GM12874 (cell line): ENCODE data around the gene EPHB2.

Experiments used
- TF ChIP-seq, protein P1 (sequence below): IDR thresholded peaks from 2 replicates; pipeline ENCODE4 v1.5.1; 2011; ENCODE audit warnings: low read depth, mild to moderate bottlenecking, control low read depth, low read length, moderate library complexity; ENCODE audit not compliant: insufficient read depth

EPHB2 gene

DNA sequence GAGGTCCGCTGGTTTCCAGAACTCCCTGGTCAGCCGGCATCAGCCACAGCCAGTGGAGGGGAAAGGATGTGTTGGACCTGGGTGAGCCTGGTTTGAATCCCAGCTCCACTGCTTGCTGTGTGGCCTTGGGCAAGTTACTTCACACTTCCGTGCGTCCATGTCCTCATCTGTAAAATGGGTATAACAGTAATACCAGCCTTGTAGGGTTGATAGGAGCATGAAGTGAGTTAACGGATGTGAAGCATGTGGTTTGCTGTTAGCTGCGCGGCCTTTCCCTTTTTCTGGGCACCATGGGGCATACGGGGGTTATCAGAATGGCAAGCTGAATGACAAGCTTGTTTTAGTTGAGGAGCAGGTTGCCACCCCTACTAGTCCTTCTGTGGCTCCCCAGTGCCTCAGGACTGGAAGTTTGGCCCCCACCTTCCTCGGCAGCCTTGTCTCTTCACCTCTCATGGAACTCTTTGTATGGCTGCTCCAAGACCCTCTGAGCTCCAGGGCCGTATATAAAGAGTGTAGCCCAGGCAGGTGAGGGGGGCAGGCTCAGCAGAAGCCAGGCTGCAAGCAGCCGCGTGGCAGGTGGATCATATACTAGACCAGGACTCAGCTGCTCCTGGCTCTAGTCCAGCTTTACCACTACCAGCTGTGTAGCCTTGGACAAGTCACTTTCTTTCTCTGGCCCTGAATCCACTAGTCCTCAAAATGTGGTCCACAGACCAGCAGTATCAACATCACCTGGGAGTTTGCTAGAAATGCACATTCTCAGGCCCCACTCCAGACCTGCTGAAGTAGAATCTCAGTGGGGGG, 166.7 kb downstream of the EPHB2 start:
- TF ChIP-seq, protein P1, sequence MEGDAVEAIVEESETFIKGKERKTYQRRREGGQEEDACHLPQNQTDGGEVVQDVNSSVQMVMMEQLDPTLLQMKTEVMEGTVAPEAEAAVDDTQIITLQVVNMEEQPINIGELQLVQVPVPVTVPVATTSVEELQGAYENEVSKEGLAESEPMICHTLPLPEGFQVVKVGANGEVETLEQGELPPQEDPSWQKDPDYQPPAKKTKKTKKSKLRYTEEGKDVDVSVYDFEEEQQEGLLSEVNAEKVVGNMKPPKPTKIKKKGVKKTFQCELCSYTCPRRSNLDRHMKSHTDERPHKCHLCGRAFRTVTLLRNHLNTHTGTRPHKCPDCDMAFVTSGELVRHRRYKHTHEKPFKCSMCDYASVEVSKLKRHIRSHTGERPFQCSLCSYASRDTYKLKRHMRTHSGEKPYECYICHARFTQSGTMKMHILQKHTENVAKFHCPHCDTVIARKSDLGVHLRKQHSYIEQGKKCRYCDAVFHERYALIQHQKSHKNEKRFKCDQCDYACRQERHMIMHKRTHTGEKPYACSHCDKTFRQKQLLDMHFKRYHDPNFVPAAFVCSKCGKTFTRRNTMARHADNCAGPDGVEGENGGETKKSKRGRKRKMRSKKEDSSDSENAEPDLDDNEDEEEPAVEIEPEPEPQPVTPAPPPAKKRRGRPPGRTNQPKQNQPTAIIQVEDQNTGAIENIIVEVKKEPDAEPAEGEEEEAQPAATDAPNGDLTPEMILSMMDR = no peak

DNA sequence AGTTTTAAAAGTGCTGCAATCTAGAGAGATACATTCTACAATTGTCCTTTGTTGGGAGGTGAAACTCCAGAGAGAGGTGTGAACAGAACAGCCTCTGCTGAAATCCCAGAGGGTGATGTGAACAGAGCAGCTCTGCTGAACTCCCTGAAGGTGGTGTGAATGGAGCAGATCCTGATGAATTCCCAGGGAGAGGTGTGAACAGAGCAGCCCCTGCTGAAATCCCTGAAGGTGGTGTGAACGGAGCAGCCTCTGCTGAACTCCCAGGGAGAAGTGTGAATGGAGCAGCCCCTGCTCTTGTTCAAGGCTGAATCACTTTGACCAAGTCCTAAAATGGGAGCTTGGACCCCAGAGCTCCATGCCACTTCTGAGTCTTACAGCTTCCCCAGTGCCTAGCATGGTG, 167.3 kb downstream of the EPHB2 start:
- TF ChIP-seq, protein P1 = no peak

DNA sequence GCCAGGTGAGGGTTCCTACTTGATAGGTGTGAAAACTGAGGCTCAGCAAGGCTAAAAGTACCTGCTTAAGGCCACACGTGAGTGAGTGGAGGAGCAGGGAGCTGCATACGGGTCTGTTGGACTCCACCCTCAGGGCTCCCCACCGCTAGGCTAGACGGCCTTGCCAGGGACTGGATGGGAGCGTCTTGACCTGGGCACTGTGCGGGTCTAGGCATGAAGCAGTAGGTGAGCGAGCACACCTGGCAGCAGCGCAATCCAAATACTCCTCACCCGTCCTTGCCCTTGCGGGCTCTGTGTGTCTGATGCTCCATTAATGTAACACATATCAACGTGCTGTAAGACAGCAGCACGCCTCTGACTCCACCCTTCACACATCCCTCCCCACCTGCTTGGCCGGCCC, 168.0 kb downstream of the EPHB2 start:
- TF ChIP-seq, protein P1 = no peak

DNA sequence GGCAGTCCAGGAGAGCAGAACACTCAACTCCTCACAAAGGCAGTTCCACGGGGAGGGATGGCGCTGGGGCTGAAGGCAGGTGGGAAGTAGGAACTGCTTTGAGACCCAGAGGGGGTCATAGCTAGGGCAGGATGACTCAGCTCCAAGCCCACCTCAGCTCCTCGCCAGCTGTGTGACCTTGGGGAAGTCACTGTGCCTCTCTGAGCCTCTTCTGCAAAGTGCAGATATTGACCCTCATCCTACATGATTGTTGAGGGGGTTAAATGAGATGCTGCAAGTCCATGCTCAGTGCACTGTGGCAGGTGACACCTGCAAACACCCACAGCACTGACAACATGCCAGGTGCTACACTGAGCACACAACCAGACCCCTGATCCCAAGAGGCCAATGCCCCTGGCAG, 168.8 kb downstream of the EPHB2 start:
- TF ChIP-seq, protein P1 = no peak

DNA sequence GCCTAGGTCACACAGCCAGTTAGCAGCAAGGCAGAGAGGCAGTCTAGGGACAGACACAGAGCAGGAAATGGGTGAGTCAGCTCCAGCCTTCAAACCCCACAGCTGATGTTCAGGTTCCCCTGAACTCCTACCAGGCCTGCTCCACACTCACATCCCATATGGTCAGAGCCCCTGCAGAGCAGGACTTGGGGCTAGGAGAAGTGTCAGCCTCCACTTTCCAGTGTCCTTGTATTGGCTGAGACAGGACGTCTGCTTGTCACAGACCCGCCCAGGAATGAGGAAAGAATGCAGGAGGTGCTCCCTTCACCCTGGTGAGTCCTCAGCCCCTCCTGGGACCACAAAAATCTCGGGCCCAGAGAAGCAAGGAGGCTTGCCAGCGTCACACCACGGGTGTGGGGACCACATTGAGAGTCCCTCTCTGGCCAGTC, 169.5 kb downstream of the EPHB2 start:
- TF ChIP-seq, protein P1 = no peak

DNA sequence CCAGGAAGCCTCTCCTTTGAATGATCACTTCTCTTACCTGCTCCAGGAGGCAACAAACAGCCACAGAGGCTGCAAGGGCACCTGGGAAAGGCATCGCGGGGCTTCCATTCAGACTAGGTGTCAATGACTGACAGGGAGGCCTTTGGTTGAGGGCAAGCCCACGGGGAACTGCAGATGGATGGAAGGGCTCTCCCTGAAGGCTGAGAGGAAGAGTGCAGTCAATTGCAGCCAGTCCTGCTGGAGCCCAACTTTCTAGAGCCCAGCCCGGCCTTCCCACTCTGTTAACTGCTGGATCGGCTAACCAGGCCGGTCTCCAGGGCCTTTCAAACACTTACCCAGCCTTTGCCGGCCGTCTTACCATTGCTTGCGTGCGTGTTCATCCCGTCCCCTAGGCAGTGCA, 172.8 kb downstream of the EPHB2 start:
- TF ChIP-seq, protein P1 = no peak

DNA sequence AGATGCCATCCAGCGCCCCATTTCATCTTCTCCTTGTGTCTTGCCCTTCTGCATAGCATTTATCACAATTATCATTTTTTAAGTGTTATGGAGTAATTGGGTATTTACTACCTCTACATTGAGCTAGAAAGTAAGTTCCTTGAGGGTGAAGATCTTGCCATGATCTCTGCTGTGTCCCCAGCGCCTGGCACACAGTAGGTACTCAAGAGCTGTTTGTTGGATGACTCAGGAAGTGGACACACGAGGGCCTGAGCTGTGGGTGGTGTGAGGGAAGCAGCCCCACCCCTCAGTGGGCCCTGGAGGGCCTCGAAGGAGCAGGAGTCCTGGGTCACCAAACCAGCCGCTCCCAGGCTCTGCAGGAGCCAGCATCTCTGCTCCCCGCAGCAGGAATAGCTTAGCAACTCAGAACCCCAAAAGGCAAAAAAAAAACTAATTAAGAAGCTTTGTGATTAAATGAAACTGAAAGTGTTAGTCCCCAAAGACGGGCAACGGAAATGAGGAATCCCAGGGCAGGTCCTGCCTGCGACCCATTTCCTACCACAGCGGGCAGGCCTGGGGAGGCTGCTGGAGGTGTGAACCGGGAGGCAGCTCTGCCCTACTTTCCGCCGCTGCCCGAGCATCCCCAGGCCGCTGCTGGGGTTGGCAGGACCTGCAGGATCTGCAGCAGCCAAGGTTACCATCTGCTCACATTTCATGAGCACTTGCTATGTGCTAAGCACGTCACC, 174.3 kb downstream of the EPHB2 start:
- TF ChIP-seq, protein P1 = no peak
